ENCODE results near the gene CCDC33. TPM values are rescaled to one million over a fixed set of nuclear protein-coding genes. Genes with fewer than 3 reads are reported as not detected.

The CCDC33 gene
- total and polyA plus RNA-seq, 2 donors (not counting 1 experiment from before 2014, with no cell fraction given) = not detected

- TF ChIP-seq EZH2 (IDR thresholded peaks at IDR 0.05; ENCODE audit: borderline replicate concordance, insufficient read depth, low read depth, low read length, poor library complexity, severe bottlenecking) = no peak
- TF ChIP-seq, protein P1, sequence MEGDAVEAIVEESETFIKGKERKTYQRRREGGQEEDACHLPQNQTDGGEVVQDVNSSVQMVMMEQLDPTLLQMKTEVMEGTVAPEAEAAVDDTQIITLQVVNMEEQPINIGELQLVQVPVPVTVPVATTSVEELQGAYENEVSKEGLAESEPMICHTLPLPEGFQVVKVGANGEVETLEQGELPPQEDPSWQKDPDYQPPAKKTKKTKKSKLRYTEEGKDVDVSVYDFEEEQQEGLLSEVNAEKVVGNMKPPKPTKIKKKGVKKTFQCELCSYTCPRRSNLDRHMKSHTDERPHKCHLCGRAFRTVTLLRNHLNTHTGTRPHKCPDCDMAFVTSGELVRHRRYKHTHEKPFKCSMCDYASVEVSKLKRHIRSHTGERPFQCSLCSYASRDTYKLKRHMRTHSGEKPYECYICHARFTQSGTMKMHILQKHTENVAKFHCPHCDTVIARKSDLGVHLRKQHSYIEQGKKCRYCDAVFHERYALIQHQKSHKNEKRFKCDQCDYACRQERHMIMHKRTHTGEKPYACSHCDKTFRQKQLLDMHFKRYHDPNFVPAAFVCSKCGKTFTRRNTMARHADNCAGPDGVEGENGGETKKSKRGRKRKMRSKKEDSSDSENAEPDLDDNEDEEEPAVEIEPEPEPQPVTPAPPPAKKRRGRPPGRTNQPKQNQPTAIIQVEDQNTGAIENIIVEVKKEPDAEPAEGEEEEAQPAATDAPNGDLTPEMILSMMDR (IDR thresholded peaks at IDR 0.05) = no peak
- ChIA-PET POLR2A (no interaction called here), CTCF (no interaction called here)
- Histone ChIP-seq H3K4me2 (replicated peaks; ENCODE audit: low read depth, low read length, poor library complexity, severe bottlenecking) (no peak overlapping the region), H3K4me1 (ENCODE audit: control insufficient read depth in 2 of 2, insufficient read depth in 2 of 2, low read length in 2 of 2) (no peaks in the 10 kb centered on the region), H3K4me3 (ENCODE audit: control extremely low read depth in 1 of 5, extremely low read depth in 1 of 5, insufficient read depth in 1 of 5, low read depth in 2 of 5, low read length in 4 of 5) (no peak overlapping the region), H3K9ac (ENCODE audit: low read length) (no peak overlapping the region), H3K9me3 (ENCODE audit: control extremely low read depth in 1 of 3, control insufficient read depth in 2 of 3, insufficient read depth in 1 of 3, low read length in 2 of 3) (peaks cover 0 to 2% (median 0%) of the 10 kb centered on the region in 3 donors), H2AFZ (ENCODE audit: insufficient read depth, low read depth, low read length, poor library complexity, severe bottlenecking) (no peak overlapping the region), H4K20me1 (ENCODE audit: control insufficient read depth, insufficient read depth, low read length, poor library complexity, severe bottlenecking) (no peaks in the 10 kb centered on the region), H3K27ac (ENCODE audit: low read length in 2 of 2) (no peak overlapping the region), H3K36me3 (replicated peaks in 1 of 2; ENCODE audit: control extremely low read depth in 1 of 2, control insufficient read depth in 1 of 2, extremely low read depth in 1 of 2, insufficient read depth in 2 of 2, low read length in 1 of 2) (no peaks in the 10 kb centered on the region), H3K27me3 (replicated peaks in 1 of 4; ENCODE audit: control extremely low read depth in 1 of 4, control insufficient read depth in 3 of 4, insufficient read depth in 4 of 4, low read length in 3 of 4) (peaks cover 0 to 4% (median 0%) of the 10 kb centered on the region in 4 experiments), H3K79me2 (ENCODE audit: control insufficient read depth, insufficient read depth, low read length) (no peaks in the 10 kb centered on the region)
- intact Hi-C loops (cut with micrococcal nuclease) = no loop called here
- WGBS (ENCODE audit: insufficient coverage) = 100% methylated on average over 1 of the region's 1 CpG
- Mint-ChIP-seq H3K27me3 (peaks cover 36% of the 10 kb centered on the region), H3K4me3 (no peak overlapping the region), H3K4me1 (no peaks in the 10 kb centered on the region), H3K9me3 (ENCODE audit: insufficient read depth) (peaks cover 2% of the 10 kb centered on the region), H3K27ac (no peak overlapping the region)
- DNase-seq (no peak), ATAC-seq (ENCODE audit: low read depth) (no peak)
These were observed 24.5 kb upstream of the CCDC33 start for GRCh38 chr15:74211656-74212055.

DNA sequence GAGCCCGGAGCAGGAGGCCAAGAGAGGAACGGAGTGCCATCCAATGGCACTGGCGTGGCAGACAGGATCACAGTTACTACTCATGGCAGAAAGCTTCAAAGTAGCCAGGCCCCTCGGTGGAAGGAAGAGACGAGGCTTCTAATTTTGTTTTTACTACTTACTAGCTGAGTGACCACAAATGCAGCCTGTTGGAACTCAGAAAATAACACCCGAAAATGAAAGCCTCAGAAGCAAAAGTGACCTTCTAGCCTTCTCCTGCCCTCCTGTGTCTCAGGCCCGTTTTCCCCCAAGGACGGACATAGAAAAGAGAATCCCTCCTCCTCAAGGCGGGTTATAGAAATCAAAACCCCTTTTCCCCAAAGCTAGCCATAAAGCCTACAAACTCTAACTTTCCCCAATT is 23.6 kb upstream of the CCDC33 start:
- Histone ChIP-seq H3K4me2 (replicated peaks; ENCODE audit: low read depth, low read length, poor library complexity, severe bottlenecking) (no peak overlapping the region), H3K27me3 (replicated peaks in 1 of 4; ENCODE audit: control extremely low read depth in 1 of 4, control insufficient read depth in 3 of 4, insufficient read depth in 4 of 4, low read length in 3 of 4) (peaks cover 0 to 7% (median 0%) of the 10 kb centered on the region in 4 experiments), H2AFZ (ENCODE audit: insufficient read depth, low read depth, low read length, poor library complexity, severe bottlenecking) (no peak overlapping the region), H3K4me1 (ENCODE audit: control insufficient read depth in 2 of 2, insufficient read depth in 2 of 2, low read length in 2 of 2) (no peaks in the 10 kb centered on the region), H3K36me3 (replicated peaks in 1 of 2; ENCODE audit: control extremely low read depth in 1 of 2, control insufficient read depth in 1 of 2, extremely low read depth in 1 of 2, insufficient read depth in 2 of 2, low read length in 1 of 2) (no peaks in the 10 kb centered on the region), H3K4me3 (ENCODE audit: control extremely low read depth in 1 of 5, extremely low read depth in 1 of 5, insufficient read depth in 1 of 5, low read depth in 2 of 5, low read length in 4 of 5) (no peak overlapping the region), H4K20me1 (ENCODE audit: control insufficient read depth, insufficient read depth, low read length, poor library complexity, severe bottlenecking) (no peaks in the 10 kb centered on the region), H3K9ac (ENCODE audit: low read length) (no peak overlapping the region), H3K27ac (ENCODE audit: low read length in 2 of 2) (no peak overlapping the region), H3K9me3 (ENCODE audit: control extremely low read depth in 1 of 3, control insufficient read depth in 2 of 3, insufficient read depth in 1 of 3, low read length in 2 of 3) (peaks cover 0 to 2% (median 0%) of the 10 kb centered on the region in 3 donors), H3K79me2 (ENCODE audit: control insufficient read depth, insufficient read depth, low read length) (no peaks in the 10 kb centered on the region)
- peaks cover 2% of the 10 kb centered on the region for H3K9me3 Mint-ChIP-seq (ENCODE audit: insufficient read depth)
- no peak for TF ChIP-seq EZH2 (IDR thresholded peaks at IDR 0.05; ENCODE audit: borderline replicate concordance, insufficient read depth, low read depth, low read length, poor library complexity, severe bottlenecking)
- TF ChIP-seq, protein P1 (IDR thresholded peaks at IDR 0.05) = no peak
- H3K27ac Mint-ChIP-seq = no peak overlapping the region
- ATAC-seq (ENCODE audit: low read depth) (no peak), DNase-seq (no peak)
- no peak overlapping the region for H3K4me3 Mint-ChIP-seq
- no peaks in the 10 kb centered on the region for H3K4me1 Mint-ChIP-seq
- H3K27me3 Mint-ChIP-seq = peaks cover 34% of the 10 kb centered on the region
- 78% methylated on average over 8 of the region's 9 CpGs for WGBS (ENCODE audit: insufficient coverage)
- CTCF ChIA-PET = no interaction called here
- intact Hi-C loops (cut with micrococcal nuclease) = no loop called here
- POLR2A ChIA-PET = no interaction called here
